GM21825 (cell line): ENCODE data around the gene GPR143.
"Not testable (repeated sequence)": the region's sequence is repeated elsewhere in the genome, so short reads cannot be mapped to it uniquely, and the experiment has no call there.

Experiments
- ATAC-seq: cut with Tn5 transposase; IDR thresholded peaks from one replicate; pipeline ENCODE4 v1.9.1; 2021; ENCODE audit warnings: mild to moderate bottlenecking, moderate library complexity; ENCODE audit not compliant: unreplicated experiment

GPR143 gene

DNA sequence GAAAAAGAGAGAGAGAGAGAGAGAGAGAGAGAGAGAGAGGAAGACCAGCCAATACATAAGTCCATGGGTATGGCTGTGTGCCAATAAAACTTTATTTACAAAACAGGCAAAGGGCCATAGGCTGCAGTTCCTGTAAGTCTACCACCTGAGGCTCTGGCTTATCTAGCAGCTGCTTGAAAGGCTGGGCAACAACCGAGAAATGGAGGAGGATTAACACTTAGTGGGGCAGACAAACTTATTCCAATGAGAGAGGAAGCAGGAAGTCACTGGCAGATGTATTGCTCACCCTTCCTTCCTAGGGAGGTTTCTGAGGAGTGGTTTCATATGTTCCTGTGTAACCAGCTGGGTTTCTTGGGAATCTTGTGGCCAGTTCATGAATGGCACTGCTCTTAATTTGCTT lies 4.7 kb upstream of the GPR143 start:
- ATAC-seq: no peak

GRCh38 chrX:9768321-9768839 lies 2.7 kb upstream of the GPR143 start:
- ATAC-seq: not testable (repeated sequence)

- ATAC-seq: no peak
Measured at GRCh38 chrX:9767375-9767774, 1.7 kb upstream of the GPR143 start.

- ATAC-seq: no peak
Measured at GRCh38 chrX:9765072-9765736, 443 bp downstream of the GPR143 start.

DNA sequence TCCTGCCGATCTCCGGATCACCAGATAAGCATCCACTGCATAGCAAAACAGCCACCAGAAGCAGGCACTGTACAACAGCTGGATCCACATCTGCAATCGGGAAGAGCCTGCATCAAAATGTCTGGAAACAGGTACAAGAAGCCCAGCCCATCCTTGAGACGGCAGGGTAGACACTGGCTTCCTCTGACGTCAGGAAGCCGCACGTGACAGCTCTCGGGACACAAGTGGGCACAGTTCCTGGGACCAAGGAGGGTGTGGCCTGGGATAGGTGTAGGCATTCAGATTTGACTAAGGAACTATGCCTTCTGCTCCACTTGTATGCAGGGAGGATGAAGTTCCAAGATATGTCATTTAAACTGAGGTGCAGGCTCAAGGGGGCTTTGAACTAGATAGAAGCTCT lies 6.3 kb downstream of the GPR143 start:
- ATAC-seq: no peak

DNA sequence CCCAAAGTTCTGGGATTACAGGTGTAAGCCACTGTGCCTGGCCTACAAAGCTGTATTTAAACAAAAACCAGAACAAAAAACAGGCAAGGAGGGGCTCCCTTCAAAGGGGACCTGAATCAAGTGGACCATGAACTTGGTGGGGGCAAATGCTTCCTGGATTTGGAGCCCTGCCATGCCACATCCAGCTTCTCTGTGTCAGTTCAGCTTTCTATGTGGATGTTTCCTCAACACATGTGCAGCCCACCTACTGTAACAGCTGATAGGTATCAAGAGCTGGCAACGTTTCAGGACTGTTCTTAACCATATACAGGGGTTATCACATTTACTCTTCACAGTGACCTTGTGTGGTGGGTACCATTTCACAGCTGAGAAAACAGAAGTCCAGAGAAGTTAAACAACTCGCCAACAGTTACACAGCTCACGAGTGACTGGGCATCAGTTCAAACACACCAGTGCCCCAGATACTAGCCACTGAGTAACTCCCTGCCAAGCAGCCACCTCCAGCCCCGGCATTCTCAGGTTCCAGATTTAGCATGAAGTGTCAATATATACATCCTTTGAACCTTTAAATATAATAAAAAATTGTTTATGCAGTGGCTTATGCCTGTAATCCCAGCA lies 7.5 kb downstream of the GPR143 start:
- no peak for ATAC-seq

GRCh38 chrX:9757366-9757765 lies 8.3 kb downstream of the GPR143 start:
- no peak for ATAC-seq

DNA sequence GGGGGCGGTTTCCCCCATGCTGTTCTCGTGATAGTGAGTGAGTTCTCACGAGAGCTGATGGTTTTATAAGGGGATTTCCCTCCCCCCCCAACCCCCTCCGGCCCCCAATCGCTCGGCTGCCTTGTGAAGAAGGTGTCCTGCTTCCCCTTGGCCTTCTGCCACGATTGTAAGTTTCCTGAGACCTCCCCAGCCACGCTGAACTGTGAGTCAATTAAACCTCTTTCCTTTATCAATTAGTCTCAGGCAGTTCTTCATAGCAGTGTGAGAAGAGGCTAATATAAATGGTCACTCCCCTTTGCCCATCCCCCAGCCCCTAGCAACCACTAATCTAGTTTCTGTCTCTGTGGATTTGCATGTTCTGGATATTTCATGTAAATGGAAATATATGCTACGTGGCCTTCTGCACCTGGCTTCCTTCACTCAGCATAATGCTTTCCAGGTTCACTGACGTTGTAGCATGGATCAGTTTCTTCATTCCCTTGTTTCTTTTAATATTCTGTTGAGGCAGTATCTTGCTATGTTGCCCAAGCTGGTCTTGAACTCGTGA lies 16.4 kb downstream of the GPR143 start:
- no peak for ATAC-seq

- ATAC-seq: no peak
Measured at GRCh38 chrX:9747644-9748043, 18.0 kb downstream of the GPR143 start.

DNA sequence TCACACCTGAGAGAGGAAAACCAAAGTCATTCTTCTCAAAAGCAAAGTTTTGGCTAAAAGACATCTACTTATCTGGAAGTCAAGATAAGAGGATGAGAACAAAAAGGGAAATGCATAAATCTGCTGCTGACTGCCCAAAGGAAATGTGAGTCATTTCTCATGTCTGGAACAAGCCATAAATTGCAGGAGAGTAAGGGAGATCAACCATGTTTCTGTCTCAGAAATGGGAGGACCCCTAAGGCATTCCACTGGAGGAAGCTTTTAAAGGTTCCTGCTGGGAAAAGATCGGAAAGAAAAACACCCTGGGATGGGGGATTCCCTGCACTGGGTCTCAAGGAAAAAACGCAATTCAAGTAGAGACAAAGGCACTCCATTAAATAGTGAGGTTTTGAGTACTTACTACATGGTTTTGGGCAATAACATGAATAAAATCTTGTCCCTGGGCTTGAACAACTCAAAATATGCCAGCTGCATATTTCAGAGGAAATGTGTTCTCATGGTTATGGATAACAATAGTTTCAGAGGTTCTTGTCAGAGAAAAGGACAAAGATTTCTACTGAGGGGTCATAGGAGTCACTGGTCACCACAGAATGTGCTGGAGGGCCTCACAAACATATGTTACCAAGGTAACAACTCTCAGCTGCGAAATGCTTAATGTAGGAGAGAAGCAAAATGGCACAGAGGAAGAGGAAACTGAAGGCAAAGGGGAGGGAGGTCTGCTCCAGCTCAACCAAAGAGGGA lies 19.3 kb downstream of the GPR143 start:
- no peak for ATAC-seq

DNA sequence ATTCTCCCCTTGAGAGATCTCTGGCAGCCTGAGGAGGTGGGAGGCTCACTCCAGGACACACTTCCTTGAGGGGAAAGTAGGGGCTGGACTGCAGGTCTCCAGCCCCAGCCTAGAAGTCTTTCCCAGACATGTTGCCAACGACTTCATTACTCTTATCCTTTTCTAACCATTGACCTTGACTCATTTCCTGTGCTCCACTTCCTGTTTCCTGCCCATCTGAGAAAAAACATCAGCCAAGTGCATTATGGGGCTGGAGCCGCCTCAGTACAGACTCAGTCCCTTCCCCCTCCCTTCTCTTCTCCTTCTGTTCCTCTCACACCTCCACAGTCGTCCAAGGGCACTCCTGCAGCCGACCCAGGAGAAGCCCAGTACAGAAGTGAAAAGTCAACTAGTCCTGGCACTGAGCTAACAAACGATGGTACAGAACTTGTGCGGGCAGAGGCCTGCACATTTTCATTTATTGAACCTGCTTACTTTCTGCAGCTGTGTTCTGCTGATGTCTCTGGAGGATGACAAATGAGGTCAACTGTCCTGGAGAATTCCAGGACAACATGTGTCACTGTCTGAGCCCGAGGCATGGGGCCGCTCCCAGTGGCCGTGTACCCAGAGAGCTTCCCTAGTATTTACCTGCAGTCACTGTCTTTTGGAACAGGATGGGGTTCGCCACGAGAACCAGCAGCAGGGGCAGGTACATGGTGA lies 20.1 kb downstream of the GPR143 start:
- ATAC-seq: no peak

DNA sequence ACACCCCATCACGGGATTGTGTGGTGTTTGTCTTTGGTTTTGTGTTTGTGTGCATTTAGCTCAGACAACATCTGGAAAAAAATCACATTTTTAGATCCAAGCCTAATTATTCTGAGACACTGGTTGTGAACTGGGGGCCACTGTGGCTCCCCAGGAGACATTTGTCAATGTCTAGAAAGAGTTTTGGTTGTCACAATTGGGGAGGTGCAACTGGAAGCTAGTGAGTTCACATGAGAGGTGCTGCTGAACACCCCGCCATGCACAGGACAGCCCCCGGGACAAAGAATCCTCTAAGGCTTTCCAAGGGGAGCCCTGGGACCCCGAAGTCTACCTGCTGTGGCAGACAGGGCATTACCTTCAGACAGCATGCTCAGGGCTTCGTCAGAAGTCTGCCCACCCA lies 26.5 kb downstream of the GPR143 start:
- no peak for ATAC-seq

DNA sequence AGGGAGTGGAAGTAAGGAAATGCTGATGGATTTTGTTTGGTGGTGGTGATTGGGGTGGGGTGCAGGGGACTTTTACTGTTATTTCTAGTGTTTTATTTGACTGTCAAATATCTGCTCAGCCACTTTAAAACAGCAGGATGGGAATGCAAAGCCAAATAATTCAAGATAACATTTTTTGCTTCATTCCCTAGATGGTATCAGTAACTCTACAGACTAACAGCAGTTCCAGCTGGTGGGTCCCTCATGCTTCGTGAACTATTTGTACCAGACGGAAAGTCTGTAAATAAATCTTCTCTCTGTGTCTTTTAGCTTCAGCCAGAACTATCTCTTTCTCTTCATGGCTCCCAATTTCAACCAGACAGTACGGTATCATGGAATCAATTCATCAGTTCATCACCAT lies 27.5 kb downstream of the GPR143 start:
- ATAC-seq: no peak

- no peak for ATAC-seq
Measured at GRCh38 chrX:9737363-9737762, 28.3 kb downstream of the GPR143 start.

DNA sequence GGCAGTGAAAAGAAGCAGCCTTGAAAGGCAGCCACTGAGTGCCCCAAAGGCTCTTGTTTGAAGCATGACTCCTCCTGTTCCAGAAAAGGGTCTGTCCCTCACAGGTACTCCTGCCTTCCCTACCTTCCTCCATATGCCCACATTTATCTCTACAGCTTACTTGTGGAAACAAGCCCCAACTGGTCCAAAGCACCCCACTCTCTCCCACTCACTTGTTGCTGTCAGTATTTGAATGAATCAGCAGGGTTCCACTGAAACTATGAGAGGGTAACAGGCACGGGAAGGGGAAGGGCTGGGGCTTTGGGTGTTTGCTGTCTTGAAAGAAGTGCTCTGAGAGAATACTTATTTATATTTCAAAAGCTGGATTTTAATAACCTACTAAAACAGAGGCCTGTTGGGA lies 34.9 kb downstream of the GPR143 start:
- ATAC-seq: no peak

DNA sequence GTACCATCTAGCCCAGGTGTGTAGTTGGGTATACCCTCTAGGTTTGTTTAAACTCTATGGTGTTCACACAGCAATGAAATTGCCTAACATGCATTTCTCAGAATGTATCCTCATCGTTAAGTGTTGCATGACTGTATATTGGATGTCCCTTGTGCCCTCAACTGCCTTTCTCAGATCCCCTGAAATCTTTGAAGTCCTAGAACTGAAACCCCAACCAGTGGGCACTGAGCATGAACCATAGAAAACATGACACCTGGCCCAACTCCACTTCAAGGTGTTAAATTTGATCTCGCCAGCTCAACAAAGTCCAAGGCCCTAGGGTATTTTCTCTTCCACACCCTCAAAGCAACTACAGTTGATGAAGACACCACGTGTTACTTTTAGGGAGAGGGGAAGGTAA lies 35.6 kb downstream of the GPR143 start:
- no peak for ATAC-seq

- no peak for ATAC-seq
Measured at GRCh38 chrX:9729171-9729885, 36.3 kb downstream of the GPR143 start.

GRCh38 chrX:9728261-9728660 lies 37.4 kb downstream of the GPR143 start:
- ATAC-seq: no peak

DNA sequence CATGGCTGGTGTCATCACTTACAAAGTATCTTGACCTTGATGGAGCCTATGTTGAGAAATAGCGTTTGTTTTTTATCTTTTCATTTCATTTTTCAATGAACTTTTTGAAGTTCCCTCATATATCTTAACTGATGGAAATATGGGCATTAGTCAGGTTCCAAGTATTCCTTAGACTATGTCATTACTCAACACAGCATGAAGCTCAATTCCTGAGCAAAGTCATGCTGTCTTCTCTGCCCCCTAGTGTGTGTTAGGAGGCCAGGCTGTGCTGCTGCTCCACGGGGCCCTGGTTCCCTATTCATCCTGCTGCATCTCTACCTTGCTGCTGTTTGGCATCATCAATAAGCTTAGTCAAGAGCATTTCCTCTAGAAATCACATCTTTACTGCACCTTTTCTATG lies 40.9 kb downstream of the GPR143 start:
- ATAC-seq: no peak

- ATAC-seq: no peak
Measured at GRCh38 chrX:9717376-9717775, 48.3 kb downstream of the GPR143 start.

- no peak for ATAC-seq
Measured at GRCh38 chrX:9710332-9710731, 55.3 kb downstream of the GPR143 start.
